Stimulated activated CD4-positive, alpha-beta T cell treated with anti-CD3 and anti-CD28 coated beads, Interleukin-1b, Interleukin-23, amount 100 ng/mL, for 24 hours (primary cell): Measurements from ENCODE around the gene MCTP1.

ENCODE experiments used
- DNase-seq, 4 experiments: peaks; one replicate each; pipeline ENCODE4 v3.0.0-alpha.2; 2020; ENCODE audit warnings: low read depth in 4 of 4, low spot score in 1 of 4

MCTP1 gene

GRCh38 chr5:94777056-94777880 lies 507.6 kb downstream of the MCTP1 start:
- no peak for DNase-seq

GRCh38 chr5:94776167-94776566 lies 508.7 kb downstream of the MCTP1 start:
- DNase-seq: no peak

- no peak for DNase-seq
Measured at GRCh38 chr5:94775088-94775487, 509.8 kb downstream of the MCTP1 start.

GRCh38 chr5:94771742-94772141 lies 513.2 kb downstream of the MCTP1 start:
- no peak for DNase-seq

GRCh38 chr5:94769996-94770395 lies 514.9 kb downstream of the MCTP1 start:
- no peak for DNase-seq

GRCh38 chr5:94761786-94762185 lies 523.1 kb downstream of the MCTP1 start:
- no peak for DNase-seq

- no peak for DNase-seq
Measured at GRCh38 chr5:94761055-94761454, 523.8 kb downstream of the MCTP1 start.

GRCh38 chr5:94759961-94760360 lies 524.9 kb downstream of the MCTP1 start:
- DNase-seq: no peak

- no peak for DNase-seq
Measured at GRCh38 chr5:94759022-94759421, 525.9 kb downstream of the MCTP1 start.

GRCh38 chr5:94754824-94755223 lies 530.1 kb downstream of the MCTP1 start:
- no peak for DNase-seq

- DNase-seq: no peak
Measured at GRCh38 chr5:94751460-94751859, 533.4 kb downstream of the MCTP1 start.

- no peak for DNase-seq
Measured at GRCh38 chr5:94750681-94751080, 534.2 kb downstream of the MCTP1 start.

- DNase-seq: no peak
Measured at GRCh38 chr5:94749042-94749441, 535.9 kb downstream of the MCTP1 start.

GRCh38 chr5:94748212-94748611 lies 536.7 kb downstream of the MCTP1 start:
- DNase-seq: no peak

GRCh38 chr5:94747371-94747770 lies 537.5 kb downstream of the MCTP1 start:
- DNase-seq: no peak

- DNase-seq: no peak
Measured at GRCh38 chr5:94746731-94747124, 538.2 kb downstream of the MCTP1 start.

GRCh38 chr5:94745786-94746730 lies 538.8 kb downstream of the MCTP1 start:
- DNase-seq: no peak

- DNase-seq: no peak
Measured at GRCh38 chr5:94744906-94745305, 540.0 kb downstream of the MCTP1 start.

- DNase-seq: no peak
Measured at GRCh38 chr5:94742852-94743251, 542.0 kb downstream of the MCTP1 start.

- DNase-seq: no peak
Measured at GRCh38 chr5:94740286-94740685, 544.6 kb downstream of the MCTP1 start.

- DNase-seq: no peak
Measured at GRCh38 chr5:94736498-94736897, 548.4 kb downstream of the MCTP1 start.

- DNase-seq: no peak
Measured at GRCh38 chr5:94731471-94731870, 553.4 kb downstream of the MCTP1 start.
